Natural killer cell (primary cell): ENCODE results near the gene SLC49A3. TPM values are rescaled to one million over a fixed set of nuclear protein-coding genes. Genes with fewer than 3 reads are reported as not detected.

Experiments used
- ATAC-seq, 3 donors: fragments of 150-1000 bp in 2 of 3; fragments of 200-7000 bp in 1 of 3; cut with Tn5 transposase; 1 replicate in 1 of 3; 2 replicates in 2 of 3; pipeline ENCODE4 v1.10.0; 2021; ENCODE audit warnings: mild to moderate bottlenecking in 2 of 3, moderate library complexity in 2 of 3
- DNase-seq, 2 donors: peaks; one replicate each; pipeline versions ENCODE4 v3.0.0 to v3.0.0-alpha.2; 2013 to 2021; ENCODE audit warnings: mixed read lengths in 1 of 2
- H3K27ac ChIP-seq: one replicate; pipeline ENCODE4 v1.5.1; 2013; ENCODE audit warnings: mild to moderate bottlenecking, low read length
- H3K27me3 ChIP-seq: one replicate; pipeline ENCODE4 v1.6.1; 2013; ENCODE audit warnings: low read length; ENCODE audit not compliant: control insufficient read depth, insufficient read depth
- H3K36me3 ChIP-seq: one replicate; pipeline ENCODE4 v1.6.1; 2013; ENCODE audit warnings: low read length; ENCODE audit not compliant: control insufficient read depth, insufficient read depth
- H3K4me1 ChIP-seq: one replicate; pipeline ENCODE4 v1.6.1; 2013; ENCODE audit warnings: low read length; ENCODE audit not compliant: control insufficient read depth, insufficient read depth
- H3K4me3 ChIP-seq: one replicate; pipeline ENCODE4 v1.5.1; 2013; ENCODE audit warnings: low read length
- H3K9me3 ChIP-seq: one replicate; pipeline ENCODE4 v1.6.1; 2013; ENCODE audit warnings: low read length; ENCODE audit not compliant: control insufficient read depth, insufficient read depth
- H3K27ac Mint-ChIP-seq, 2 donors: one replicate each; pipeline ENCODE4 v1.8.0; 2022; ENCODE audit warnings: mild to moderate bottlenecking in 2 of 2, mixed read lengths in 2 of 2, moderate library complexity in 1 of 2
- H3K27me3 Mint-ChIP-seq, 2 donors: one replicate each; pipeline ENCODE4 v1.8.0; 2022; ENCODE audit warnings: low read depth in 2 of 2, mixed read lengths in 2 of 2
- H3K36me3 Mint-ChIP-seq: one replicate; pipeline ENCODE4 v1.8.0; 2022; ENCODE audit warnings: mixed read lengths
- H3K4me1 Mint-ChIP-seq, 2 donors: one replicate each; pipeline ENCODE4 v1.8.0; 2022; ENCODE audit warnings: mixed read lengths in 2 of 2
- H3K4me3 Mint-ChIP-seq: one replicate; pipeline ENCODE4 v1.8.0; 2022; ENCODE audit warnings: mild to moderate bottlenecking, moderate library complexity, mixed read lengths
- H3K9me3 Mint-ChIP-seq, 2 donors: one replicate each; pipeline ENCODE4 v1.8.0; 2022; ENCODE audit warnings: mixed read lengths in 2 of 2
- CTCF ChIP-seq: fragments of 200-600 bp; IDR thresholded peaks from one replicate; pipeline ENCODE4 v1.8.0; 2022; ENCODE audit warnings: antibody characterized with exemption
- WGBS: methylation state at CpG from one replicate; pipeline ENCODE4 v1.1.7; 2013; ENCODE audit warnings: missing lambda C conversion rate; ENCODE audit not compliant: insufficient coverage; 5-methylcytosine and 5-hydroxymethylcytosine counted together
- intact Hi-C: fragments of 100-400 bp; cut with micrococcal nuclease; formaldehyde crosslinking; loops from one replicate; pipeline ENCODE4 v1.14.2; 2022
- total RNA-seq, 4 donors: library from RNA; stranded (reverse); fragments of 120-200 nt in 1 of 4; gene quantifications; one replicate each; pipeline versions ENCODE4 v1.2.3 to v1.2.4, GENCODE V29; 2013 to 2022

The SLC49A3 gene
- total RNA-seq, 3 donors from 2014 or later (not counting 1 experiment from before 2014, with no cell fraction given), result 10.0 to 14.9 (median 10.4) TPM

- no peak overlapping the region for H3K4me3 ChIP-seq
- DNase-seq (no peak), ATAC-seq (no peak)
- H3K36me3 ChIP-seq, result peaks cover 7% of the 10 kb centered on the region
- Mint-ChIP-seq H3K4me3 (no peak overlapping the region), H3K36me3 (no peaks in the 10 kb centered on the region), H3K27ac (no peak overlapping the region), H3K4me1 (peaks cover 24 to 37% of the 10 kb centered on the region in 2 donors), H3K9me3 (no peaks in the 10 kb centered on the region), H3K27me3 (no peaks in the 10 kb centered on the region)
- intact Hi-C loops, result no loop called here
- H3K27me3 ChIP-seq, result no peaks in the 10 kb centered on the region
- no peak overlapping the region for H3K27ac ChIP-seq
- no peak for TF ChIP-seq CTCF
- H3K4me1 ChIP-seq, result no peaks in the 10 kb centered on the region
- H3K9me3 ChIP-seq, result no peaks in the 10 kb centered on the region
- 76% methylated on average over 6 of the region's 6 CpGs for WGBS
Measured at GRCh38 chr4:727576-727975, 38.6 kb upstream of the SLC49A3 start.

- no peaks in the 10 kb centered on the region for H3K27me3 Mint-ChIP-seq
- H3K4me3 Mint-ChIP-seq, result no peak overlapping the region
- 79% methylated on average over 17 of the region's 17 CpGs for WGBS
- no peaks in the 10 kb centered on the region for H3K36me3 Mint-ChIP-seq
- Histone ChIP-seq H3K36me3 (peaks cover 4% of the 10 kb centered on the region), H3K27me3 (no peaks in the 10 kb centered on the region), H3K9me3 (no peaks in the 10 kb centered on the region), H3K4me3 (no peak overlapping the region), H3K27ac (no peak overlapping the region), H3K4me1 (no peaks in the 10 kb centered on the region)
- no peak for ATAC-seq
- no peak for TF ChIP-seq CTCF
- intact Hi-C loops, result no loop called here
- H3K9me3 Mint-ChIP-seq, result no peaks in the 10 kb centered on the region
- peaks cover 24 to 41% of the 10 kb centered on the region in 2 donors for H3K4me1 Mint-ChIP-seq
- peak overlapping the region in 1 of 2 donors; percentile 45 for H3K27ac Mint-ChIP-seq
- no peak for DNase-seq
Measured at GRCh38 chr4:726838-727237, 37.9 kb upstream of the SLC49A3 start.

- intact Hi-C loops, result no loop called here
- DNase-seq, result no peak
- Histone ChIP-seq H3K36me3 (peaks cover 4% of the 10 kb centered on the region), H3K9me3 (no peaks in the 10 kb centered on the region), H3K4me1 (no peaks in the 10 kb centered on the region), H3K27ac (no peak overlapping the region), H3K27me3 (no peaks in the 10 kb centered on the region), H3K4me3 (no peak overlapping the region)
- Mint-ChIP-seq H3K4me1 (peaks cover 24 to 47% of the 10 kb centered on the region in 2 donors), H3K27me3 (no peaks in the 10 kb centered on the region), H3K27ac (peak overlapping the region in 1 of 2 donors; percentile 45), H3K4me3 (no peak overlapping the region), H3K9me3 (no peaks in the 10 kb centered on the region), H3K36me3 (no peaks in the 10 kb centered on the region)
- 55% methylated on average over 13 of the region's 16 CpGs for WGBS
- TF ChIP-seq CTCF, result no peak
- ATAC-seq, result no peak
Measured at GRCh38 chr4:726235-726787, 37.4 kb upstream of the SLC49A3 start.
